RPMI7951 (cell line): Measurements from ENCODE around the gene MEF2A. TPM values are rescaled to one million over a fixed set of nuclear protein-coding genes. Genes with fewer than 3 reads are reported as not detected.

Experiments
- DNase-seq: peaks from one replicate; pipeline ENCODE4 v3.0.0-alpha.2; 2012; ENCODE audit warnings: low read depth
- total RNA-seq: library from RNA; depleted of rRNA; stranded (reverse); fragments of >200 nt; shearing (Covaris generic); gene quantifications from 2 replicates; pipeline ENCODE4 v1.2.3, GENCODE V29; 2014

Gene MEF2A
- total RNA-seq, 1 experiment from 2014 or later: 37.1 TPM

- peak; percentile 69 for DNase-seq
Measured at GRCh38 chr15:99564221-99565048, 1.3 kb upstream of the MEF2A start.

DNA sequence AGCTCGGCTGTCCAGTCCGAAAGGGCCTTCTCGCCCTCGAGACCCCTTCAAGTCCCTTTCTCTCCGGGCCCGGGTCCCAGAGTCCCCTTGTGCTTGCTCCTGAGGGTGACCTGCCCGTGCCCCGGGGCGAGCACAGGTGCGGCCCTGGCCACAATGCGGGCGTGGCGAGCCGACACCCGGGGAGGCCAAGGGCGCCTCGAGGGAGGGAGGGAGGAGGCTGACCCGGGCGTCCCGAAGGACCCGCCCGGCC is 810 bp upstream of the MEF2A start:
- no peak for DNase-seq

DNA sequence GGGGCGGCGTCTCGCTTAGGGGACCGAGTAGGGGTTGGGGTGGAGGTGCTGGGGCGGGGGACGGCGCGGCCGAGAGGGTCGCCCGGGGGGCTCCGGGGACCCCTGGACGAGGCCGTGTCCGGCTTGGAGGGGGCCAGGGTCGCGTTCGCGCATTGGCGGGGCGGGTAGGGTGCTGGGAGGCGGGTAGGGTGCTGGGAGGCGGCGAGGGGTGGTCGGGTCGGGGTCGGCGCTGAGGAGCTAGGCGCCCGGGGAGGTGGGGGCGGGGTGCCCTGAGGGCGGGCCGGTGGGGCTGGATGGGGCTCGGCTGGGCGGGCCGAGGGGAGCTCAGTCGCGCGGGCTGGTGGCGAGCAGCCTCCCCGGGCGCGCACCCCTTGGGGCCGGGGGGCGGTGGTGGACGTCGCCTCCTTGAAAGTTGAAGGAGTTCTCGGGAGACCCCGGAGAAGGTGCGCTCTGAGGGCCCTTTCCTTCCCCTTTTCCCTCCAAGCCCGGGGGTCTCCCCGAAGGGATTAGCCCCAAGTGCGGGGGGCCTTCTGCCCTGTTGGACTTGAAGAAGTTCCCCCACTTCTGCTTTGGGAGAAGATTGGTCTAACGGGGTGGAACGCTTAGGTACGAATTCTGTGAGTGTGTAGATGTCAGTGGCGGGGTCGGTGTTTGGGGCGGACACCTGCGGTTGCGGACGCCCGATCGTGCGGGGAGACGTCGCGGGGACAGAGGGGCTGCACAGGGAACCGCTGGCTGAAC is 543 bp downstream of the MEF2A start:
- no peak for DNase-seq

DNA sequence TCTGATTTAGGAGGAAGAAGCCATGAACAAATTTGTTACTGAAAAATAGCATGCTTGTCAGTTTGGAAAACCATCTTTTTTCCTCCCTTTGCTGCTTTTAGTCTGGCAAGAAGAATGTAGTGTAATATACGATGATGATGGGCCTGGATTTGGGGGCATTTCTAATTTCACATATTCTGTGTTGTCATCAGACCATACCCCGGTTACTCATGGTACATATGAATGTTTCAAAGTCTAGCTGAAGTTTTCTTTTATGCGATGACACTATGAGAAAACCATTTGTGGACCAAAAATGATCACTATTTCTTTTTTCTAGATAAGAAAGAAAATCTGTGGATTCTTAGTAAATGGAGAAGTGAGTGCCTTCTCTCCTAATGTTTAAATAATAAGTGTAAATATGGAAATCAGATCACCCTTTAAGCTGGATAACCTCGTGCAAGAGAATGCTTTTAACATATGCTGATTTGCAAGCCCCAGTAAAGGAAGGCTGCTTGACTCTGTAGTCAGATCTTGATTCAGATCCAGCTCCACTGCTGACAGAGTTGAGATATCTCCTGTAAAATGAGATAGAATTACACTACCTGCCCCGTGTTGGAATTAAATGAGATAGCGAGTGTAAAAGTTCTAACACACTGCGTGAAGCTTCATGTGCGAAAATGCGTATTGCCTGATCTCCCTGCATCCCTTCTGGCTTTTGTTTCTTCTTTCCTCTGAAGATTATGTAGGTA is 3.0 kb downstream of the MEF2A start:
- DNase-seq: no peak

GRCh38 chr15:99571299-99571698 is 5.5 kb downstream of the MEF2A start:
- no peak for DNase-seq

GRCh38 chr15:99574048-99574447 is 8.3 kb downstream of the MEF2A start:
- DNase-seq: no peak

DNA sequence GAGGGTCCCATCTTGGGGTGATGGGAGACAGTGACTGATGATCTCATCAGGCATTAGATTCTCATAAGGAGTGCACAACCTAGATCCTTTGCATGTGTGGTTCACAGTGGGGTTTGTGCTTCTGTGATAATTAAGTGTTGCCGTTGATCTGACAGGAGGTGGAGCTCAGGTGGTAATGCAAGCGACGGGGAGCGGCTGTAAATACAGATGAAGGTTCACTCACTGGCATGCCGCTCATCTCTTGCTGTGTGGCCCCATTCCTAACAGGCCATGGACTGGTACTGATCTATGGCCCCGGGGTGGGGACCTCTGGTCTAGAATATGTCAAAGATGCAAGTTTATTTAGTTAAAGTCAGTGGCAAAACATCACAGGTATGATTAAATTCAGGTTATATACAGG is 8.7 kb downstream of the MEF2A start:
- DNase-seq: no peak

GRCh38 chr15:99578809-99579208 is 13.0 kb downstream of the MEF2A start:
- DNase-seq: no peak

GRCh38 chr15:99580076-99580475 is 14.3 kb downstream of the MEF2A start:
- no peak for DNase-seq

DNA sequence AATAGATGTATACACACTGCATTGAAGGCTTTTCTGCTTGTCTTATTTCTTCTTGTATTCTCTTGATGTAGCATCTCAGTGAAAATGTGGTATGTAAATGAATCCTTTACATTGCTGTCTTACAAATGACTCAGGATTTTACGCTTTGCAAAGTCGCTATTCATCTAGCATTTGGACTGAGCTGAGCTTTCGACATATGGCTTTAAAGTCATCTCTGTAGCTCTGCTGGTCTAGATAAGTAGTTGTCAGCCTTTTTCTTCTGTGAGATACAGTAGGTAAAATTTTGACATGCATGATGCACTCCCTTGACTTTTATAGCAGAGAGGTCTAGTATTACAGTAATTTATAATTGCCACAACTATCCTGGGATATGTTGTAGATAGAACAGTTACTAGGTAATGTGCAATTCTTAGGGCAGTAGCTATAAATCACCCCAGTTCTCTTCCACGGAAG is 16.8 kb downstream of the MEF2A start:
- no peak for DNase-seq

GRCh38 chr15:99584081-99584600 is 18.4 kb downstream of the MEF2A start:
- DNase-seq: no peak

GRCh38 chr15:99586121-99586520 is 20.3 kb downstream of the MEF2A start:
- no peak for DNase-seq

GRCh38 chr15:99589801-99590200 is 24.0 kb downstream of the MEF2A start:
- DNase-seq: no peak

- DNase-seq: no peak
Measured at GRCh38 chr15:99590913-99591646, 25.3 kb downstream of the MEF2A start.

DNA sequence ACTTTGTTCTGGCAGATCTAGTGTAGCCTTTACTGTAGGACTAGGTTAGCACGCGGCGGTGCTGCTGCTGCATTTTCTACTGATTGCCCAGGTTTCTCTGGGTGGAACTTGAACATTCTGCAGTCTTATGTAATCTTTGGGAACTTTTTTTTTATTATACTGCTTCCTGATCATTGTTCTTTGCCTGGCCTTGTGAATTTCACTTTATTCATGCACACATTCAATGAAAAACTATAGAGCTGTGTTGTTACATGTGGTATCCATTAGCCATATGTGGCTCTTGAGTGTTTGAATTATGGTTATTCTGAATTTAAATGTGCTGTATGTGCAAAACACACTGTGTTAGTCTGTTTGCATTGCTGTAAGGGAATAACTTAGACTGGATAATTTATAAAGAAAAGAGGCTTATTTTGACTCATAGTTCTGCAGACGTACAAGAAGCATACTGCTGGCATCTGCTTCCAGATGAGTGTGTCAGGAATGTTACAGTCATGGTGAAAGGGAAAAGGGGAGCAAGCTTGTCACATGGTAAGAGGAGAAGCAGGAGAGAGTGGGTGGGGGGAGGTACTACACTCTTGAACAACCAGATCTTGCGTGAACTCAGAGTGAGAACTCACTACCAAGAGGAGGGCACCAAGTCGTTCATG is 26.5 kb downstream of the MEF2A start:
- peak; percentile 9 for DNase-seq

GRCh38 chr15:99593070-99593469 is 27.3 kb downstream of the MEF2A start:
- DNase-seq: no peak

DNA sequence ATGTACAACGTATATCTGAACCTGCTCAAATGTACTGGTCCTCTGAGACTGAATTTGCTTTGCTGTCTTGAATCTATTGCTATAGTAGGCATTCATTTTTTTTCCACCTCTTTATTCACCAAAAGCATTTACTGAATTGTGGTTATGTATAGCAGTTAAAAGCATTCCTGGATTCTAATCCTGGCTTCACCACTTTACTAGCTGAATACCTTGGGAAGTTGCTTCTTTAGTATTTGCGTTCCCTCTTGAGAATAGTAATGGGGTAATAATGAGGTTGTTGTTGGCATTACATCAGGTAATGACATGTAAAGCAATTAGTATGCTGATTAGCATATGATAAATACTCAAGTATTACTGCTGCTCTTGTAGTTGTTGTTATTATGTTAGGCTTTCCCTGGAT is 29.1 kb downstream of the MEF2A start:
- DNase-seq: no peak

- DNase-seq: no peak
Measured at GRCh38 chr15:99598296-99598695, 32.5 kb downstream of the MEF2A start.

DNA sequence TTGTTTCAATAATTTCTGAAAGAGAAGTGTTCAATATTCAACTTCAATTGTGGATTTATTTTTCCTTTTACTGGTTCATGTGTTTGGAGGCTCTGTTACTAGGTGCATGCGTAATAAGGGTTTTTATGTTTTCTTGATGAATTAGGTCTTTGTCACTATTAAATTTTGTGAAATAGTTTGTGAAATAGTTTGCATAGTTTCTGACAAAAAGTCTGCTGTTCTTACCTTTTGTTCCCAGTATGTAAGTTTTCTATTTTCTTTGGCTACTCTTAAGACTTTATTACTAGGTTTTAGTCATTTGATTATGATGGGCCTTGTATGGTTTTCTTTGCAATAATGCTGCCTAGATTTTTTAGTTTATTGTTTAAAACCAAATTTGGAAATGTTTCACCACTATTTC is 38.0 kb downstream of the MEF2A start:
- no peak for DNase-seq

- DNase-seq: no peak
Measured at GRCh38 chr15:99604865-99605264, 39.1 kb downstream of the MEF2A start.

- no peak for DNase-seq
Measured at GRCh38 chr15:99605490-99605931, 39.7 kb downstream of the MEF2A start.
